A549 treated with ZK216348 at 1 μM for 4 hours (cell line): ENCODE measurements around the gene OPN1SW. TPM values are rescaled to one million over a fixed set of nuclear protein-coding genes. Genes with fewer than 3 reads are reported as not detected.

ENCODE experiments used
- total RNA-seq: library from RNA; stranded (reverse); fragments of 200-300 nt; extraction: Qiagen RNA extraction; gene quantifications from 5 replicates; pipeline ENCODE4 v1.2.3, GENCODE V29; 2022; ENCODE audit warnings: low read depth

The OPN1SW gene
- not detected in 5 replicates for total RNA-seq

GRCh38 chr7:128775744-128776474, at the start of gene OPN1SW:
Gene OPN1SW (minus strand): TSS chr7:128775794. CDS start chr7:128775781, 13 bp downstream.

GRCh38 chr7:128791121-128791971, 15.8 kb upstream of the OPN1SW start, which contains the start of gene CCDC136:
Gene CCDC136 (plus strand): TSS chr7:128791968. CDS start chr7:128792412, 444 bp downstream.

GRCh38 chr7:128739048-128739962, 36.3 kb downstream of the OPN1SW start, which contains the start of gene CALU:
Gene CALU (plus strand): TSS chr7:128739359. CDS start chr7:128748584, 9,225 bp downstream.

Other genes with a start within 250 kb of the OPN1SW start
- gene GARIN1A, start 103.5 kb downstream of the OPN1SW start, total RNA-seq = 0.52 to 1.2 TPM (median 0.75 TPM) in 5 replicates
- gene CALU, start 36.4 kb downstream of the OPN1SW start, total RNA-seq = 128 to 227 TPM (median 156 TPM) in 5 replicates
- 1.7 to 3.6 TPM (median 2.1 TPM) in 5 replicates for gene CCDC136, start 16.2 kb upstream of the OPN1SW start, total RNA-seq
- 2.6 to 7.3 TPM (median 4.4 TPM) in 5 replicates for gene FLNC, start 54.6 kb upstream of the OPN1SW start, total RNA-seq
- 232 to 276 TPM (median 256 TPM) in 5 replicates for gene ATP6V1F, start 87.1 kb upstream of the OPN1SW start, total RNA-seq
- 0.12 to 0.36 TPM (median 0.18 TPM) in 5 replicates for gene KCP, start 134.9 kb upstream of the OPN1SW start, total RNA-seq
- gene IRF5, start 162.1 kb upstream of the OPN1SW start, total RNA-seq = 11.4 to 16.7 TPM (median 13.6 TPM) in 5 replicates